Uterus (tissue), 2 donors: ENCODE results near the gene NOLC1.

Experiments used
- CTCF ChIP-seq, 4 experiments: fragments of 200-600 bp in 2 of 4; fragments of 450-650 bp in 2 of 4; sonication (generic) in 2 of 4; IDR thresholded peaks; one replicate each; pipeline ENCODE4 v1.5.1; 2016 to 2019; ENCODE audit warnings: antibody characterized with exemption in 4 of 4, mild to moderate bottlenecking in 2 of 4, moderate library complexity in 1 of 4
- POLR2A ChIP-seq, 2 donors: fragments of 450-650 bp; IDR thresholded peaks; one replicate each; pipeline ENCODE4 v1.6.1; 2016; ENCODE audit warnings: antibody characterized with exemption in 2 of 2, mild to moderate bottlenecking in 1 of 2, moderate library complexity in 1 of 2

DNA sequence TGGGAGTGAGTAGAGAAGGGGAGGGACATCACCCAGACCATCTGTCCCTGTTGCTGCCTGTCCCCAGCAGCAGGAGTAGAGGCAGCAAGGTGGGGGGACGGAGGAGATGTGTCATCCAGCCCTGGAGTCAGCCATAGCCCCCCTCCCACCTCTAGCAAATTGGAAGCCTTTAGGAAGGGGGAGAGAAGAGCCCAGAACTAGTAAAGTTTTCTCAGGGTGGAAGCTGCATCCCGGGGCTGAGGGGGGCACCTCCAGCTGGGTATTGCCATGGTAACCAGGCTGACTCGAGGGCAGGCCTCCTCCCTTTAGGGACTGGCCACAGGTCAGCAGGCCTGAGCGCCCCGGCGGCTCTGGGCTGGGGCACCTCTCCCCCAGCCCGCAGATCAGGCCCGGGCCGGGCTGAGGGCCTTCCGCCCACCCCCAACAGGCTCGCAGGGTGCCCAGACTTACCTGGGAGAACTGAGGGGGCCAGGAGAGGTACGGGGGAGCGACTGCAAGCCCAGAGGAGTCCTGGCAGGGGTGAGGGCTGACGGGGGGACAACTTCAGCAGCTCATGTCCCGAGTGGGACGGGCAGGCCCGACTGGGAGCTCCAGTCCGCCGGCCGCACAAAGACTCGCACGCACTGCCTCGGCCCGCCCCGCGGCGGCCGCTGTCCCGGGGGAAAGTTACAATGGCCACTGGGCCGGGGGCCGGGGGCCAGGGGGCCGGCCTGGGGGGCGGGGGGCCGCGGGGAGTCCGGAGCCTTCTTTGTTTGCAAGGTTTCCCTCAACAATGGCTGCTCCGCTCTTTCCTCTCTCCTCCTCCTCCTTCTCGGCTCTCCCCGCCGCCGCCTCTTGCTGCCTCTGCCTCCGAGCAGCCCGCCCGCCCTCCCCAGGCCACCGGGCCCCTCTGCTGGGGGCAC, 38.0 kb upstream of the NOLC1 start:
- TF ChIP-seq CTCF (IDR thresholded peaks at IDR 0.05) = no peak
- TF ChIP-seq POLR2A (IDR thresholded peaks at IDR 0.05) = no peak
